Activated CD8-positive, alpha-beta memory T cell treated with anti-CD3 and anti-CD28 coated beads, Interleukin-2, amount 10 ng/mL, durations not matched to agents 7 days and 5 days (primary cell): ENCODE measurements around the gene PLA1A. TPM values are rescaled to one million over a fixed set of nuclear protein-coding genes. Genes with fewer than 3 reads are reported as not detected.

Experiments
- ATAC-seq: fragments of 150-1000 bp; cut with Tn5 transposase; one replicate; pipeline ENCODE4 v1.10.0; 2021; ENCODE audit warnings: moderate library complexity
- CTCF ChIA-PET: fragments of 350-600 bp; sonication (Branson Sonifier 250); formaldehyde crosslinking; loops from one replicate; lab custom pipeline; 2021; ENCODE audit warnings: antibody characterized with exemption; lab: Charles Lee
- DNase-seq: peaks from one replicate; pipeline ENCODE4 v3.0.0-alpha.2; 2020
- H3K27ac Mint-ChIP-seq: one replicate; pipeline ENCODE4 v1.8.0; 2021; ENCODE audit warnings: mild to moderate bottlenecking, mixed read lengths
- H3K27me3 Mint-ChIP-seq: one replicate; pipeline ENCODE4 v1.8.0; 2021; ENCODE audit warnings: mixed read lengths
- H3K36me3 Mint-ChIP-seq: one replicate; pipeline ENCODE4 v1.8.0; 2021; ENCODE audit warnings: mild to moderate bottlenecking, mixed read lengths
- H3K4me1 Mint-ChIP-seq: one replicate; pipeline ENCODE4 v1.8.0; 2021; ENCODE audit warnings: mixed read lengths
- H3K4me3 Mint-ChIP-seq: one replicate; pipeline ENCODE4 v1.8.0; 2021; ENCODE audit warnings: mild to moderate bottlenecking, moderate library complexity, mixed read lengths
- H3K9me3 Mint-ChIP-seq: one replicate; pipeline ENCODE4 v1.8.0; 2022; ENCODE audit warnings: low read depth, mixed read lengths
- total RNA-seq, 2 experiments: library from RNA; stranded (reverse); gene quantifications; one replicate each; pipeline ENCODE4 v1.2.3, GENCODE V29; 2021

PLA1A gene
- total RNA-seq, 2 experiments from 2014 or later = 0.68 TPM; not detected in 1

DNA sequence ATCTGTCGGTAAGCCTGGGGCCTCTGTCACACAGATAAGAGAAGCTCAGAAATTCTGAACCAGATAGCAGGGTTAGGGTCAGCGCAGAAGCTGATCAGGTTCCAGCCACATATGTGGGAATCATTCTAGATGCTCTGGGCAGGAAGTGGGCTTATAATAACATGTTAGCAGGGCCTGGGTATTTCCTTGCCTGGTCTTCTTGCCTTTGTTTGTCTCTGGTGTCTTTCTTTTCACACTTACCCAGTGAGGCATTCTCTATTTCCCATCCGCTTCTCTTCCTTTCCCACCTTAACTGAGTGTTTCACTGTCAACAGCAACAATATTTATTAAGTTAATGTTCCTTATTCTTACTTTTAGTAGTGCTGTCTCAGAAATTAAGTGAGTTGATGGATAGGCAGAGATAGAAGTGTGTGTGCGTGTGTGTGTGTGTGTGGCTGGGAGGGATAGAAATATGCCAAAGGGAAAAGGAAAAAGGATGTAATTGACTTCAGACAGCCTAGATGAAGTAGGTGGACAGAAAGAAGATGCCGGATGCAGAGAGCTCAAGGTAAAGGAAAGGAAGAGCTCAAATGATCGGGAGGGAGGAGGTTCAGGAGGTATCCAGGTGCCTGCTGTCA lies 2.0 kb downstream of the PLA1A start:
- Mint-ChIP-seq H3K36me3 (no peaks in the 10 kb centered on the region), H3K27me3 (no peaks in the 10 kb centered on the region), H3K9me3 (no peaks in the 10 kb centered on the region), H3K27ac (no peak overlapping the region), H3K4me1 (peaks cover 36% of the 10 kb centered on the region), H3K4me3 (no peak overlapping the region)
- CTCF ChIA-PET = interaction anchor here (0.9 to 1.8 kb wide), 5 partner anchors 9 to 82 kb away, joined by 3 to 9 read pairs (median 6); no protein-coding TSS in a partner anchor
- no peak for DNase-seq
- ATAC-seq = no peak

DNA sequence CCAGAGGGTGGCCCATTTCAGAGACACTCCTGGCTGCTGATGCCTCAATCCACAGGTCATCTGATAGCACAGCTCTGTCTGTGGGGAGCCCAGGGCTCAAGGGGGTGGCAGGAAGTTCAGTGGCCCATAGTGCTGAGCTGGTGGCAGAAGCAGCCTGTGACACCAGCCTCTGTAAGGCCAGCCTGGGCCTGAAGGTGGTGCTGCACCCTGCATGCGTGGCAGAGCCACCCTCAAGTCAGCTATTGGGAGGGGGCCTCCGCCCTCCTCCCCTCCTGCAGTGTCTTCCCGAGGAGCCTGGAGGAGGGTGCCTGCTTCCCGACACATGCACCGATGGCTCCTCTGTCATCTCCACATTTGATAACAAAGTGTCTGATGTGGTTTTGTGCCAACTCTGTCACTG lies 3.0 kb downstream of the PLA1A start:
- Mint-ChIP-seq H3K4me3 (no peak overlapping the region), H3K27me3 (no peaks in the 10 kb centered on the region), H3K27ac (no peak overlapping the region), H3K4me1 (peaks cover 40% of the 10 kb centered on the region), H3K36me3 (no peaks in the 10 kb centered on the region), H3K9me3 (no peaks in the 10 kb centered on the region)
- DNase-seq = peak; percentile 63
- peak; percentile 90 for ATAC-seq
- CTCF ChIA-PET = interaction anchor here (0.8 to 1.8 kb wide), 8 partner anchors 10 to 88 kb away, joined by 3 to 9 read pairs (median 3); partner anchors contain the start of gene CD80

DNA sequence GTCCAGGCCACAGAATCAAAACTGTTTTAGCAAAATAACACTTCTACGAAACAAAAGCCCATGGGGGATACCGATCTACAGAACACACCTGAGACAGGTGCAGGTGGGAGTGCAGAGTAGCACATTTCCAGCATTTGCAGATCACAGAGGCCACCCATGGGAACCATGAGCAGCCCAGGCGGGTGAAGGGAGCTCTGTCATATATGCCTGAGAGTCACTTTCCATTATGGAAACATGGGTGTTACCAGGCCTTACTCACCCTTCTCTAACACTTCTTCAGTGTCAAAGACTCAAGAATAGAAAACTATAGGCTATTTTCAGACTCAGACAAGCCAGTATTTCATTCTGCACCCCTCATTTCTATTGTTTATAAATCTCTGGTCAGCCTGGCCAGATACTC lies 3.5 kb downstream of the PLA1A start:
- Mint-ChIP-seq H3K4me1 (peaks cover 36% of the 10 kb centered on the region), H3K9me3 (no peaks in the 10 kb centered on the region), H3K36me3 (no peaks in the 10 kb centered on the region), H3K27ac (no peak overlapping the region), H3K27me3 (no peaks in the 10 kb centered on the region), H3K4me3 (no peak overlapping the region)
- ATAC-seq (peak; percentile 35), DNase-seq (no peak)
- CTCF ChIA-PET = interaction anchor here (0.6 to 1.8 kb wide), 6 partner anchors 26 to 88 kb away, joined by 3 to 9 read pairs (median 3); partner anchors contain the start of gene CD80

DNA sequence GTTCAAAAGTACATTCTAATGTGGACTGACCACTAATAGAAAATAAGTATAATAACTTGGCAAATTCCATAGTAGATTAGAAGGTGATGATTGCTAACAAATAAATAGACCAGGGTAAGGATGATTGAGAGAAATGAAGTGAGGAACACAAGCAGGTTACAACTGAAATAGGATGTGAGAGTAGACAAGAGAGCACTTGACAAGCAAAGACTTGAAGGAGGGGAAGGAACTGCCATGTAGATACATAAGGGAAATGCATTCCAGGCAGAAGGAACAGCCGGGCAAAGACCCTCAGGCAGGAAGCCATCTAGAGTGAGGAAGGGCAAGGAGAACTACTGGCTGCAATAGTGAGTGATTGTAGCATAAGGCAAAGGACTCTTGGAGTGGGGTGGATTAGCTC lies 5.0 kb downstream of the PLA1A start:
- no peaks in the 10 kb centered on the region for H3K9me3 Mint-ChIP-seq
- no peak overlapping the region for H3K4me3 Mint-ChIP-seq
- no peak overlapping the region for H3K27ac Mint-ChIP-seq
- ATAC-seq (no peak), DNase-seq (no peak)
- CTCF ChIA-PET = interaction anchor here (1.1 kb wide), 1 partner anchor 78 kb away, joined by 3 read pairs; no protein-coding TSS in a partner anchor
- H3K27me3 Mint-ChIP-seq = peaks cover 4% of the 10 kb centered on the region
- peaks cover 32% of the 10 kb centered on the region for H3K4me1 Mint-ChIP-seq
- H3K36me3 Mint-ChIP-seq = no peaks in the 10 kb centered on the region

- Mint-ChIP-seq H3K9me3 (no peaks in the 10 kb centered on the region), H3K27ac (no peak overlapping the region), H3K4me3 (no peak overlapping the region), H3K4me1 (peaks cover 18% of the 10 kb centered on the region), H3K27me3 (peaks cover 20% of the 10 kb centered on the region), H3K36me3 (no peaks in the 10 kb centered on the region)
- no peak for DNase-seq
- CTCF ChIA-PET = interaction anchor here (1.0 kb wide), 1 partner anchor 25 kb away, joined by 3 read pairs; no protein-coding TSS in a partner anchor
- no peak for ATAC-seq
Observed at GRCh38 chr3:119604878-119605277, 7.2 kb downstream of the PLA1A start.

DNA sequence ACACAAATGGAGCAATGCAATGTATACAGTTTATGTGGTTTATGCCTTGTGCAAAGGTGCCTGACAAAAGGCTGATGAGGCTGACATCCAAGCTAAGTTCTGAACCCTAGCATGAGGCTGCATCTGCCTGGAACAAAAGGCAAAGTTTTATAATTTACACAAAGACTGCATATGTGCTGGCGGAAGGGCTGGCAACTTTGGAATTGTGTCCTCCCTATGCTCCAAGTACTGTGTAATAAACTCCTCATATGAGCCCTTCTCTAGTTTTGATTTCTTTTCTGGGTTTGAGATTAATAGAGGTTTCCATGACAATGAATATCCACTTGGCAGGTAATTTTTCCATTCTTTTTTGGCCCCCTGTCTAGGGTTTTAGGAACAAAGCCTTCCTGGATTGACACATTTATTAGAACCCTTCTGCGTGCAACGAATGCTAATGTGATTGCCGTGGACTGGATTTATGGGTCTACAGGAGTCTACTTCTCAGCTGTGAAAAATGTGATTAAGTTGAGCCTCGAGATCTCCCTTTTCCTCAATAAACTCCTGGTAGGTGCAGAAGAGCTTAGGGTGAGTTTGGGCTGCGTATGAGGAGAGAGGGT lies 10.8 kb downstream of the PLA1A start:
- Mint-ChIP-seq H3K27me3 (peaks cover 37% of the 10 kb centered on the region), H3K4me1 (peaks cover 5% of the 10 kb centered on the region), H3K36me3 (no peaks in the 10 kb centered on the region), H3K9me3 (no peaks in the 10 kb centered on the region), H3K4me3 (no peak overlapping the region), H3K27ac (no peak overlapping the region)
- CTCF ChIA-PET = no interaction called here
- ATAC-seq (no peak), DNase-seq (no peak)

GRCh38 chr3:119609301-119609700 lies 11.6 kb downstream of the PLA1A start:
- DNase-seq (no peak), ATAC-seq (no peak)
- CTCF ChIA-PET = no interaction called here
- Mint-ChIP-seq H3K27ac (no peak overlapping the region), H3K36me3 (no peaks in the 10 kb centered on the region), H3K9me3 (no peaks in the 10 kb centered on the region), H3K4me1 (peaks cover 5% of the 10 kb centered on the region), H3K4me3 (no peak overlapping the region), H3K27me3 (peaks cover 37% of the 10 kb centered on the region)

- ATAC-seq (no peak), DNase-seq (no peak)
- Mint-ChIP-seq H3K4me1 (no peaks in the 10 kb centered on the region), H3K27me3 (peaks cover 38% of the 10 kb centered on the region), H3K9me3 (no peaks in the 10 kb centered on the region), H3K27ac (no peak overlapping the region), H3K4me3 (no peak overlapping the region), H3K36me3 (no peaks in the 10 kb centered on the region)
- CTCF ChIA-PET = no interaction called here
Observed at GRCh38 chr3:119611664-119612063, 14.0 kb downstream of the PLA1A start.

GRCh38 chr3:119613201-119613600 lies 15.5 kb downstream of the PLA1A start:
- CTCF ChIA-PET = no interaction called here

GRCh38 chr3:119613872-119614271 lies 16.2 kb downstream of the PLA1A start:
- Mint-ChIP-seq H3K27me3 (peaks cover 30% of the 10 kb centered on the region), H3K9me3 (no peaks in the 10 kb centered on the region), H3K4me3 (no peak overlapping the region), H3K27ac (no peak overlapping the region), H3K4me1 (no peaks in the 10 kb centered on the region), H3K36me3 (no peaks in the 10 kb centered on the region)
- CTCF ChIA-PET = no interaction called here
- no peak for ATAC-seq
- no peak for DNase-seq

More at GRCh38 chr3:119613201-119613600, 15.5 kb downstream of the PLA1A start:
- ATAC-seq (no peak), DNase-seq (no peak)
- peaks cover 35% of the 10 kb centered on the region for H3K27me3 Mint-ChIP-seq
- no peaks in the 10 kb centered on the region for H3K4me1 Mint-ChIP-seq
- no peaks in the 10 kb centered on the region for H3K36me3 Mint-ChIP-seq
- no peaks in the 10 kb centered on the region for H3K9me3 Mint-ChIP-seq
- no peak overlapping the region for H3K4me3 Mint-ChIP-seq
- H3K27ac Mint-ChIP-seq = no peak overlapping the region

DNA sequence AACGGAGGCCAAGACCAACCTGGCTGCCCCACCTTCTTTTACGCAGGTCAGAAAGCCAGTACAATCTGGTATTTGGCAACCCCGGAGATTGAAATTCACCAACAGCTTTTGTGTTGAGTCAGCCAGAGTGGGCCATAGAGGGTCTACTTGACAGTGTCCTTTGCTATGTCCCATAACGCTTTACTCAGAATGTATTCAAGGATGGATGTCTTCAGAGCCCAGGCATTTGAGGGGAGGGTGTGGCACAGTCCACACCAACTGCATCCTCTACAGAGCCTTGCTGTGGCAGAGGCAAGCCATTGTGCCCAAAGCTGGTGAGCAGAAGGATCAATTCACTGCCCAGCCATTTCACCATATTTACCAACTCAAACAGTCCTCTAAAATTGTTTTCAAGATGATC lies 18.4 kb downstream of the PLA1A start:
- H3K4me1 Mint-ChIP-seq = no peaks in the 10 kb centered on the region
- no peaks in the 10 kb centered on the region for H3K9me3 Mint-ChIP-seq
- no peak overlapping the region for H3K4me3 Mint-ChIP-seq
- CTCF ChIA-PET = no interaction called here
- peaks cover 11% of the 10 kb centered on the region for H3K27me3 Mint-ChIP-seq
- ATAC-seq (no peak), DNase-seq (no peak)
- no peak overlapping the region for H3K27ac Mint-ChIP-seq
- no peaks in the 10 kb centered on the region for H3K36me3 Mint-ChIP-seq

DNA sequence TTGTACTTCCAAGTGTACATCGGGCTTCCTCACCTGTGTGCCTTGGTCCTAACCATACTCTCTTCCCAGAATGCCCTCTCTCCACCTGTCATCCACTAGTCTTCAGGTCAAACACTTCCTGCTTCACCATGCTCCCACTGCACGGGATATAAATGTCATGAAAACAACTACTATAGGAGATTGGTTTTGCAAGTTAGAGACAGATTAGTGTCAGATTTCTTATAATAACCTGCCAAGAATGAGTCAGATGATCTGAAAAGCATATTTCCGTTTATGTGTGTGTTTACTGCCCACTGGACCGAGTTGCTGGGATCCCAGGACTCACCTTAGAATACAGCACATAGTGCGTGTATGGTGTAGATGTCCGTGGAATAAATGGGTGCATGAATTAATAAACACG lies 21.4 kb downstream of the PLA1A start:
- ATAC-seq = no peak
- H3K27me3 Mint-ChIP-seq = peaks cover 5% of the 10 kb centered on the region
- no peaks in the 10 kb centered on the region for H3K9me3 Mint-ChIP-seq
- H3K4me3 Mint-ChIP-seq = no peak overlapping the region
- no peaks in the 10 kb centered on the region for H3K36me3 Mint-ChIP-seq
- no peaks in the 10 kb centered on the region for H3K4me1 Mint-ChIP-seq
- CTCF ChIA-PET = no interaction called here
- no peak overlapping the region for H3K27ac Mint-ChIP-seq
- no peak for DNase-seq

DNA sequence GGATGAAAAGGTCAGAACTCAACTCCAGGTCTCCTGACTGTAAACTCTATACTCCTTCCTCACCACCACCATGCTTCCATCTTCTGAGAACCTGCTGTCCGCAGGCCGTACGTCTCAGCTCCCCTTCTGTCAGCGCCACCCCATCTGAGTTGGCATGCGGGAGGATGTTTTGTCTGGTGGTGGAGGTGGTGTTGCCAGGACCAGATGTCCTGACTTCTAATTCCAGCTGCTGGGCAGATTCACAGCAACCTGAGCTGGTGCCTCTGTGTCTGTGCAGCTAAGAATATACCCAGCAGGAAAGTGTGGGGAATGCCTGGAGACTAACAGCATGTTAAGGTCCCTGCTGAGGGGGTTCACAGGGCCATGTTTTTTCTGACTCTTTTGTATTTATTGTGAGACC lies 23.2 kb downstream of the PLA1A start:
- CTCF ChIA-PET = no interaction called here
- no peak for ATAC-seq

More for the DNA sequence above, 23.2 kb downstream of the PLA1A start:
- DNase-seq = no peak
- Mint-ChIP-seq H3K4me3 (no peak overlapping the region), H3K27me3 (peaks cover 5% of the 10 kb centered on the region), H3K27ac (no peak overlapping the region), H3K9me3 (no peaks in the 10 kb centered on the region), H3K36me3 (no peaks in the 10 kb centered on the region), H3K4me1 (peaks cover 2% of the 10 kb centered on the region)
